RWPE2 (cell line): ENCODE results near the gene CDC42.

ENCODE experiments used
- ATAC-seq: fragments of 200-7000 bp; cut with Tn5 transposase; 3 replicates; pipeline ENCODE4 v1.9.1; 2021; ENCODE audit warnings: low read depth
- DNase-seq: peaks from one replicate; pipeline ENCODE4 v3.0.0-alpha.2; 2020; ENCODE audit warnings: low spot score
- H3K27ac ChIP-seq: fragments of 450-650 bp; 2 replicates; pipeline ENCODE4 v1.5.1; 2017; ENCODE audit warnings: mild to moderate bottlenecking; ENCODE audit not compliant: poor library complexity, severe bottlenecking
- H3K27me3 ChIP-seq: fragments of 250-450 bp; sonication (Bioruptor Pico); 2 replicates; pipeline ENCODE4 v1.5.1; 2021; ENCODE audit warnings: mild to moderate bottlenecking, moderate library complexity; ENCODE audit not compliant: insufficient read depth, poor library complexity, severe bottlenecking
- H3K36me3 ChIP-seq: fragments of 250-450 bp; sonication (Bioruptor Pico); 2 replicates; pipeline ENCODE4 v1.5.1; 2020; ENCODE audit warnings: low read depth, mild to moderate bottlenecking, moderate library complexity
- H3K4me1 ChIP-seq: fragments of 250-450 bp; sonication (Bioruptor Pico); 2 replicates; pipeline ENCODE4 v1.5.1; 2021; ENCODE audit warnings: mild to moderate bottlenecking, moderate library complexity; ENCODE audit not compliant: insufficient read depth, poor library complexity, severe bottlenecking
- H3K4me3 ChIP-seq: fragments of 250-450 bp; sonication (Bioruptor Pico); 2 replicates; pipeline ENCODE4 v1.5.1; 2021; ENCODE audit warnings: mild to moderate bottlenecking, moderate library complexity; ENCODE audit not compliant: severe bottlenecking
- H3K9me3 ChIP-seq: fragments of 250-450 bp; sonication (Bioruptor Pico); 2 replicates; pipeline ENCODE4 v1.5.1; 2021; ENCODE audit warnings: mild to moderate bottlenecking, moderate library complexity; ENCODE audit not compliant: severe bottlenecking
- TF ChIP-seq, protein P1 (sequence below): fragments of 450-650 bp; IDR thresholded peaks from one replicate; pipeline ENCODE4 v1.5.1; 2017; ENCODE audit warnings: mild to moderate bottlenecking, moderate library complexity; ENCODE audit not compliant: poor library complexity, severe bottlenecking

The CDC42 gene

DNA sequence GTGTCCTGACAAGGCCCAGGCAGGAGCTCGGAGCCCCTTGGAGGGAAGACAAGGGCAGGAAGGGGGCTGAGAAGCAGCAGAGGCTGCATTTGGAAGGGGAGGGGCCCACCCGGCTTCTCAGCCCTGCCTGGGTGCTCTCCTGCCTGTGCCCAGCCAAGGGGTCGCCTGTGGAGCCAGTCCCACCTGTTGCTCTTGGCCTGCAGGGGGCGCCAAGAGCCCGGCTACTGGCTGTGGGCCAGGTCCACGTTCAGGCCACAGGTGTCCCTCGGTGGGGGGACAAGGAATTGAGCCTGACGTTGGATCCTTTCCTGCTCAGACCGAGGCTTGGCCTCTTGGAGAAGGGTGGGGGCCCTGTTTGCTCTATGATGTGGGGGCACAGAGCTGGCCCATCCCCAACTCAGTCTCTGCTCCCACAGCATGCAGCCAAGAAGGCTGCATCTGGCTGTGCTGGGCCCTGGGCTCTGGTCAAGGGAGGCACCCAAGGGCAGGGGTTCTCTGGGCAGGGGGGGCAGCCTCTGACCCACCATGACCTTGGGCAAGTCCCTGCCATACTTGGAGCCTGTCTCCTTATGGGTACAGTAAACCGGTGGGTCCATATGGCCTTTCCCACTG lies 79.5 kb downstream of the CDC42 start:
- H3K27ac ChIP-seq, result peak overlapping the region; percentile 3
- ATAC-seq (peak; percentile 57), DNase-seq (no peak)
- H3K4me3 ChIP-seq, result no peak overlapping the region
- no peaks in the 10 kb centered on the region for H3K9me3 ChIP-seq
- no peaks in the 10 kb centered on the region for H3K27me3 ChIP-seq
- H3K36me3 ChIP-seq, result no peaks in the 10 kb centered on the region
- TF ChIP-seq, protein P1, sequence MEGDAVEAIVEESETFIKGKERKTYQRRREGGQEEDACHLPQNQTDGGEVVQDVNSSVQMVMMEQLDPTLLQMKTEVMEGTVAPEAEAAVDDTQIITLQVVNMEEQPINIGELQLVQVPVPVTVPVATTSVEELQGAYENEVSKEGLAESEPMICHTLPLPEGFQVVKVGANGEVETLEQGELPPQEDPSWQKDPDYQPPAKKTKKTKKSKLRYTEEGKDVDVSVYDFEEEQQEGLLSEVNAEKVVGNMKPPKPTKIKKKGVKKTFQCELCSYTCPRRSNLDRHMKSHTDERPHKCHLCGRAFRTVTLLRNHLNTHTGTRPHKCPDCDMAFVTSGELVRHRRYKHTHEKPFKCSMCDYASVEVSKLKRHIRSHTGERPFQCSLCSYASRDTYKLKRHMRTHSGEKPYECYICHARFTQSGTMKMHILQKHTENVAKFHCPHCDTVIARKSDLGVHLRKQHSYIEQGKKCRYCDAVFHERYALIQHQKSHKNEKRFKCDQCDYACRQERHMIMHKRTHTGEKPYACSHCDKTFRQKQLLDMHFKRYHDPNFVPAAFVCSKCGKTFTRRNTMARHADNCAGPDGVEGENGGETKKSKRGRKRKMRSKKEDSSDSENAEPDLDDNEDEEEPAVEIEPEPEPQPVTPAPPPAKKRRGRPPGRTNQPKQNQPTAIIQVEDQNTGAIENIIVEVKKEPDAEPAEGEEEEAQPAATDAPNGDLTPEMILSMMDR, result peak; percentile 91
- peaks cover 14% of the 10 kb centered on the region for H3K4me1 ChIP-seq

DNA sequence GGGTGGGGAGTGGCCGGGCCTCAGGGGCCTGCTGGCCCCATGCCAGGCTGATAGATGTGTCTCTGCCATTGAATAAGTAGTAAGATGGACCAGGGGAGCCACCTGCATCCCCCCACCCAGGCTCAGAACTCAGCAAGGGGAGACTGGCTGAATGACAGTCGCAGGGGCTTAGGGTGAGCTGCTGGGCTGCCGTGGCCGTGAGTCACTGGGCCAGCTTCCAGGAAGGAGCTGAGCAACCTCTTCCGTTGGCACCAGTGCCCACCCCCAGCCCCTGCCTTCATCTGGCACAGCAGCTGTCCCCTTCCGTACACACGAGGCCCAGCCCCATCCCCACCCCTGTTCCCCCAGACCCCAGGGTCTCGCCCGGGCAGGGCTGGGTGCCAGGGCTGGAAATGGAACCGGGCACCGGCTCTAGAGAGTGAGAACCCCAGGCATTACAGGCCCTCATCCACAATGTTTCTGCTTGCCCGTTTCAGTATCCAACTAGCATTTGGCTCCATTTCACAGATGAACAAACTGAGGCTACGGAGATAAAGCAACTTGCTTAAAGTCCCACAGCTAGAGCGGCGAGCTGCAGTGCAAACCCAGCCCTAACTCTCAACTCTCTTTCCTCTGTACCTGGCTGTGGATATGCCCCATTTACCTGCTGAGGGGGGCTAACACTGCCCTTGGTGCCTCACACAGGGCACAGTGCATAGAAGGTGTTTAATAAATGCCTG lies 80.2 kb downstream of the CDC42 start:
- H3K27ac ChIP-seq, result peak overlapping the region; percentile 3
- no peaks in the 10 kb centered on the region for H3K36me3 ChIP-seq
- H3K4me1 ChIP-seq, result peaks cover 19% of the 10 kb centered on the region
- no peak overlapping the region for H3K4me3 ChIP-seq
- TF ChIP-seq, protein P1, result no peak
- H3K27me3 ChIP-seq, result no peaks in the 10 kb centered on the region
- peak; percentile 89 for DNase-seq
- H3K9me3 ChIP-seq, result no peaks in the 10 kb centered on the region
- ATAC-seq, result peak; percentile 69

DNA sequence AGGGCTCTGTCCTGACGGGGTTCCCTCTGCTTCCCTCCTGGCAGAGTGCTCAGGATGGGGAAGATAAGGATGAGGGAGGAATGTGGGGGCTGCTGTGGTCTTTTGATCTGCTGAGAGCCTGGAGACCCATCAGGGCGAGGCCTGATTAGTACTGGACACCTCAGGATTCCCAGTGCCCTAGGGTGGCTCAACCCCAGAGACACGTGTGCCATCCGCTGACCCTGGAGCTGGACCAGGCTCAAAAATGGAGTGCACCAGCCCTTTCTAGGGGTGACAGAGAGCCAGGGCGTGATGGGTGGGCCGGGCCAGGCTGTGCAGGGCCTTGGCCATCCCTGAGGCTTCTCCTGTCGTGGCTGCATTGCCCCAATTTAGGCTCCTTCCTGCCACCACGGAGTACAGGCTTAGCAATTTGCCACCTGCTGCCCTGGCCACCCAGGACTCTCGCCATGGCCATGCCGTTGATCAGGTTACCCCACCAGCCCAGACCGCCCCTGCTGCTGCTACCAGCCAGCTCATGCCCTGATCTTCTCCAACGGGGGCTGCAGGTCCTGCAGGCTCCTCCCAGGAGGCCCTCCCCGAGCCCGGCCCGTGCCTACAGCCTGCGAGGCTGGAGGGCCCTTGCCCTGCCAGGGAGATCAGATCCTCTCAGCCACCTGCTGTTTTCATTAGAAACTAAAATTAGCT lies 80.9 kb downstream of the CDC42 start:
- ATAC-seq, result no peak
- H3K4me3 ChIP-seq, result no peak overlapping the region
- TF ChIP-seq, protein P1, result no peak
- DNase-seq, result no peak
- H3K27me3 ChIP-seq, result no peaks in the 10 kb centered on the region
- no peaks in the 10 kb centered on the region for H3K36me3 ChIP-seq
- no peak overlapping the region for H3K27ac ChIP-seq
- peaks cover 24% of the 10 kb centered on the region for H3K4me1 ChIP-seq
- H3K9me3 ChIP-seq, result no peaks in the 10 kb centered on the region

DNA sequence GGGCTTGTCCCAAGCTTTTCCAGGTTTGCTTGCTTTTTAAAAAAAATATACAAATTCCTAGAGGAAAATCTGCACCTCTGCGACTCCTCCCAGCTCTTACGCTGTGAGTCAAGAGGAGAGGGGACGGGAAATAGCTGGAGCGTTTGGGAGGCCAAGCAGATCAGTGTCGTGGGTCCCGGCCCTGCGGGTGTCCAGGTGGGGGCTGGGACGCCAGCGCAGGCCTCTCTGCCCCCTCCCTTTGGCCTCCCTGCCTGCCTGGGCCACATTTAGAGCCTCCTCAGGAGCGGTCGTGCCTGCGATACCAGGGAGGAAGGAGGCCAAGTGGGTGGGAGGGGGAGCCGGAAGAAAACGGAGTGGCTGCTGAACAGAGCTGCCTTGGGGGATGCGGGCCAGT lies 81.4 kb downstream of the CDC42 start:
- H3K36me3 ChIP-seq, result no peaks in the 10 kb centered on the region
- H3K27ac ChIP-seq, result no peak overlapping the region
- no peak for ATAC-seq
- H3K27me3 ChIP-seq, result no peaks in the 10 kb centered on the region
- peaks cover 24% of the 10 kb centered on the region for H3K4me1 ChIP-seq
- no peak for DNase-seq
- no peaks in the 10 kb centered on the region for H3K9me3 ChIP-seq
- TF ChIP-seq, protein P1, result no peak
- H3K4me3 ChIP-seq, result no peak overlapping the region
